ENCODE data around the gene UGGT1.

- TF ChIP-seq, protein P1, sequence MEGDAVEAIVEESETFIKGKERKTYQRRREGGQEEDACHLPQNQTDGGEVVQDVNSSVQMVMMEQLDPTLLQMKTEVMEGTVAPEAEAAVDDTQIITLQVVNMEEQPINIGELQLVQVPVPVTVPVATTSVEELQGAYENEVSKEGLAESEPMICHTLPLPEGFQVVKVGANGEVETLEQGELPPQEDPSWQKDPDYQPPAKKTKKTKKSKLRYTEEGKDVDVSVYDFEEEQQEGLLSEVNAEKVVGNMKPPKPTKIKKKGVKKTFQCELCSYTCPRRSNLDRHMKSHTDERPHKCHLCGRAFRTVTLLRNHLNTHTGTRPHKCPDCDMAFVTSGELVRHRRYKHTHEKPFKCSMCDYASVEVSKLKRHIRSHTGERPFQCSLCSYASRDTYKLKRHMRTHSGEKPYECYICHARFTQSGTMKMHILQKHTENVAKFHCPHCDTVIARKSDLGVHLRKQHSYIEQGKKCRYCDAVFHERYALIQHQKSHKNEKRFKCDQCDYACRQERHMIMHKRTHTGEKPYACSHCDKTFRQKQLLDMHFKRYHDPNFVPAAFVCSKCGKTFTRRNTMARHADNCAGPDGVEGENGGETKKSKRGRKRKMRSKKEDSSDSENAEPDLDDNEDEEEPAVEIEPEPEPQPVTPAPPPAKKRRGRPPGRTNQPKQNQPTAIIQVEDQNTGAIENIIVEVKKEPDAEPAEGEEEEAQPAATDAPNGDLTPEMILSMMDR (IDR thresholded peaks at IDR 0.05; ENCODE audit: low read depth, low read length, missing input control): no peak
- TF ChIP-seq FOXA1 (IDR thresholded peaks at IDR 0.05): no peak
These were observed 65.8 kb downstream of the UGGT1 start for GRCh38 chr2:128156812-128157211.

All from liver (tissue), 2 donors.